H54 (cell line): ENCODE results near the gene FIGNL1.

ENCODE experiments used
- DNase-seq: peaks from one replicate; pipeline ENCODE4 v3.0.0; 2011; ENCODE audit warnings: low spot score, mixed read lengths; ENCODE audit not compliant: insufficient read length
- FAIRE-seq: peaks from 3 replicates; lab custom pipeline; 2011; peaks lifted over from hg19 to GRCh38; lab: Jason Lieb, UNC
- POLR2A ChIP-seq: IDR thresholded peaks from 2 replicates; pipeline ENCODE4 v1.6.1; 2011; ENCODE audit warnings: low read depth, mild to moderate bottlenecking, low read length

FIGNL1 gene

DNA sequence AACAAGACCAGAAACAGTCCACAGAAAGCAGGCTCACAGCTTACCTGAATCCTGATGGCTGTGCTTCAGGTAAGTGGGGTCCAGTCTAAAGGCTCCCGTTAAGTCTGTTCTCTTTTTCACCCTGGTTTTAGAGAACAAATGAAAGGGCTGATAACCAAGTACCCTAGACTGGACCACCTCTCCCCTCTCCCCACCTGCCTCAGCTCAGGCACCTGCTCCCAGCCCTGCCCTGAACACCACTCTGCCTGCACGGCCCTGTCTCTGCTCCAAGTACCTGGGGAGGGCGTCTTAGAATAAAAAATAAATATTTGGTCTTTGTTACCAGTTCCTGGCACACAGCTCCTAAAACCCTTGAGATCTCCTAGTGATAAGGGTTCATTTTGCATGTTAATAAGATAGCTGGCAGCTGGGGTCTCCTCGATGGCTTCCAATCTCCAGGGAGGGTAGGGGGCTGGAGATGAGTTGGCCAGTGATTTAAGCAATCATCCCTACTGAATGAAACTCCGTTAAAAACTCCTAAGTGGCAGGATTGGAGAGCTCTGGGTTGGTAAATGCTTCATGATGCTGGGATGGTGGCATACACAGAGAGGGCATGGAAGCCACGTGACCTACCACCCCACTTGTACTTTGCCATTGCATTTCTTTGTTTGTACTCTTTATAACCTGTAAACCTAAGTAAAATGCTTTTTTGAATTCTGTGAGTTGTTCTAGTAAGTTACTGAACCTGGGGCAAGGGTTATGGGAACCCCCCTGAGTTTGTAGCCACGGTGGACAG is 29.8 kb upstream of the FIGNL1 start:
- no peak for DNase-seq
- no peak for FAIRE-seq

DNA sequence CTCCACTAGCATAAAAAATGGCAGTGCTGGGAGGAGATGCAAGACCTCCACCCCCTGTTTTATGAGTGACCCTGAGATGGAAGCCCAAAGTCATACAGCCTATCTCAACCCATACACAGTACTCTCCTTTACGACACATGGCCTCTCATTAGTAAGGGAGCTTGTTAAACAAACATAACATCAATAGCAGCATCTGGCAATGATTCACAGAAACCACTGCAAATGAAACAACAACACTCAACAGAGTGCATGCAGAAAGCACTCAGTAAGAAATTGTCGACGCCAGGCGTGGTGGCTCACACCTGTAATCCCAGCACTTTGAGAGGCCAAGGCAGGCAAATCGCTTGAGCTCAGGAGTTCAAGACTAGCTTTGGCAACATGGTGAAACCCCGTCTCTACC is 27.5 kb upstream of the FIGNL1 start:
- no peak for TF ChIP-seq POLR2A
- DNase-seq (no peak), FAIRE-seq (no peak)

More for the DNA sequence above, 29.8 kb upstream of the FIGNL1 start:
- TF ChIP-seq POLR2A: no peak

- no peak for FAIRE-seq
- TF ChIP-seq POLR2A: no peak
These were observed 26.9 kb upstream of the FIGNL1 start for GRCh38 chr7:50476953-50477625.

DNA sequence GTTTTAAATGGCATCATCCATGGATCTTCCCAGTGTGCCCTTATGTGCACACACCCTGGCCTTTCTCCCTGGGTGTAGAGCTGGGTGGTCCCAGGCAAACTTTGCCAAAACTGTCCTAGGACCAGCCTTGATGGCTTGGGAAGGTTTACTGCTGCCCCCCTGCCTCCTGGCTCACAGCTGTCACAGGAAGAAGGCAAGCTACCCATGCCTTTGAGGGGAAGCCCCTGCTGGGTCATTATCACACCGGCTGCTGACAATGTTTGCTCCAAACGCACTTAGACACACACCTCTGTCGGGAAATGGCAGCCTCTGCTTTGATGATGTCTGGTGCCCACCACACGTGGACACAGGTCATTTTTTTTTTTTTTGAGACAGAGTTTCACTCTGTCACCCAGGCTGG is 25.2 kb upstream of the FIGNL1 start:
- DNase-seq: no peak
- no peak for TF ChIP-seq POLR2A
- no peak for FAIRE-seq

More at GRCh38 chr7:50476953-50477625, 26.9 kb upstream of the FIGNL1 start:
- DNase-seq: no peak

- no peak for FAIRE-seq
- no peak for TF ChIP-seq POLR2A
- DNase-seq: no peak
These were observed 24.4 kb upstream of the FIGNL1 start for GRCh38 chr7:50474382-50475160.

DNA sequence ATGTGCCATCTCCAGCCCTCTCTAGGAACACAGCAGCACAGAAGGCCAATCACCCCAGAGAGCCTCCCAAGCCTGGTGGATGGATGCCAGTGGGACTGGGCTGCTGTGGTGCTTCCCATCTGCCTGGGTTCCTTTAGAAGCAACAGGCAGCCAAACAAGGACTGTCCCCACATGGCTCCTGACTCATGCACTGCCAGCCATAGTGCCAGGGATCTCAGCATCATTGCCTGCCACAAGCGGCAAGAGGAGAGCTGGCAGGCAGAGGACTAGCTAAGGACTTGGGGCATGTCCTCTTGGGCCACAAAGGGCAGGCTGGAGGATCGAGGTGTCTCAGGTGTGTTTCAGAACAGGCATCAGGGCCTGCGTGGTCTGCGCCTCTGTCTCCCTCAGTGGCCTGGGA is 23.4 kb upstream of the FIGNL1 start:
- no peak for FAIRE-seq
- no peak for DNase-seq
- no peak for TF ChIP-seq POLR2A

- no peak for FAIRE-seq
- DNase-seq: no peak
- TF ChIP-seq POLR2A: no peak
These were observed 22.3 kb upstream of the FIGNL1 start for GRCh38 chr7:50472427-50472826.

GRCh38 chr7:50471970-50472369 is 21.8 kb upstream of the FIGNL1 start:
- DNase-seq (no peak), FAIRE-seq (no peak)
- no peak for TF ChIP-seq POLR2A

DNA sequence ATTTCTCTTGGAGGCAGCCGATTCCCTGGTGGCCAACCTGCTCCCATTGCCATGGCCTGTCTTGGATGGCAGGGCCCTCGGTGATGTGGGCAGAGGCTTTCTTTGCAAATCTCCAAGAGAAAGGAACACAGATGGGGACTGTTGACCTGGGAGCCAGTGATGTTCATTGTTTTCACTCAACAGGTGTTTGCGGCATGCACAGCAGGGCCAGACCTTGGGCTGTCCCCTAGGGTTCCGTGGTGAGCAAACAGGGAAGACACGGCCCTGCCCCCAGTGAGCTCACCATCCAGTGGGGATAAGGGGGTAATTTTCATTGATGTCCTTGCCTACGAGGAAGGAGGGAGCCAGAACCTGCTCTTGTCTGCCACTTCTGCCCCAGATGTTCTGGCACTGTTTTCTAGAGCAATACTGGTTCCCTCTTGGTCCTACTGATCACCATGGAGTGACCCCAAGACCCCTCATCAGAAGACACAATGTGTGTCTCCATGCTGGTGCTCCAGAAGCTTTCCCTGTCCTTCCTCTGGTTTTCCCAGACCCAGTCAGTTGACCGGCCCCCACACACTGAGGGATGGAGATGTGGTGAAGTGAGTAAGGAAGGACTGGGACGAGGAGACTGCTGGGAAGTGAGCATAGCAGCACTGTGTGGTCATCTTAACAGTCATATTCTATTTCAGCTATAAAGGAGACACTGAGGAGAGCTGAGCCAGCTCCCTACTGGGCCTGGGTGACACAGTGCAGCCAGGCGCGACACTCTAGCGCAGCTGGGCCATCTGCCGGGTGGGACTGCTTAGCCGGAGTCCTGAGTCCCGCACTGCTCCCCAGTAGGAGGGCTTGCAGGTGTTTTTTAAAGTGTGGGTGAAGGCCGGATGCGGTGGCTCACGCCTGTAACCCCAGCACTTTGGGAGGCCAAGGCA is 20.4 kb upstream of the FIGNL1 start:
- TF ChIP-seq POLR2A: no peak
- FAIRE-seq (no peak), DNase-seq (no peak)

GRCh38 chr7:50469181-50469580 is 19.0 kb upstream of the FIGNL1 start:
- no peak for DNase-seq
- FAIRE-seq: no peak
- no peak for TF ChIP-seq POLR2A

DNA sequence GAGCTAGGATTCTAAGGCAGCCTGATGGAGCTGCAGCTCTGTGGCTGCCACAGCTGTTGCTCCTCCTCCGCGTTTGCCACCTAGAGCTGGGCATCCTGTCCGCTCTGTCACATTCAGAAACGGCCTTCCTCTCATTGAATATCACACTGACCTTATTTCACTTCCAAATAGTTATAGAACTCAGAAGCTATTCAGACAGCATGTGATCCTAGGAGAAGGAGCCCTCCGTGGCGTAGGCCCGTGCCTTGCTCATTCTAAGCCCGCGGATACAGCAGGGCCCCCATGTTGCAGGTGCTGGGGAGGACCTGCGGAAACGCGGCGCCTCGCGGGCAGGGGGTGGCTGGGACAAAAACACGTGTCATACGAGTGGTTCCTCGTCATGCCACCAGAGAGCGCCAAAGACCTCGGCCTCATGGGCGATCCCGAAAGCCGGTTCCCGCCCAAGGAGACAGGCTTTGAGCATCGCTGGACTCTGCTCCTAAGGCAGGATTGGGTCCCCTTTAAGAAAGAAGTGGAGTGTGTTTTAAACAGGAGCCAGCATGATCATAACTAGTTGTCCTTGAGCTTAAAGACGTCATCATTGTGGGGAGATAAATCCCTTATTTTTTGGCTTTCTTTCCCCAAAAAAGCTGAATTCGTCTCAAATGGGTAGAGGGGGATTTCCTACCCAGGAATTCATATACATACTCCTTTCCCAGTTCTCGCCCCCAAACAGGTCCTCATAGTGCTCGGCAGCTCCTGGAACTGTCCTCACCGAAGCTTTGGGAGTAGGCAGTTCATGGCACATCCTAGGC is 17.9 kb upstream of the FIGNL1 start:
- DNase-seq: peak; percentile 86
- no peak for FAIRE-seq
- TF ChIP-seq POLR2A: no peak

DNA sequence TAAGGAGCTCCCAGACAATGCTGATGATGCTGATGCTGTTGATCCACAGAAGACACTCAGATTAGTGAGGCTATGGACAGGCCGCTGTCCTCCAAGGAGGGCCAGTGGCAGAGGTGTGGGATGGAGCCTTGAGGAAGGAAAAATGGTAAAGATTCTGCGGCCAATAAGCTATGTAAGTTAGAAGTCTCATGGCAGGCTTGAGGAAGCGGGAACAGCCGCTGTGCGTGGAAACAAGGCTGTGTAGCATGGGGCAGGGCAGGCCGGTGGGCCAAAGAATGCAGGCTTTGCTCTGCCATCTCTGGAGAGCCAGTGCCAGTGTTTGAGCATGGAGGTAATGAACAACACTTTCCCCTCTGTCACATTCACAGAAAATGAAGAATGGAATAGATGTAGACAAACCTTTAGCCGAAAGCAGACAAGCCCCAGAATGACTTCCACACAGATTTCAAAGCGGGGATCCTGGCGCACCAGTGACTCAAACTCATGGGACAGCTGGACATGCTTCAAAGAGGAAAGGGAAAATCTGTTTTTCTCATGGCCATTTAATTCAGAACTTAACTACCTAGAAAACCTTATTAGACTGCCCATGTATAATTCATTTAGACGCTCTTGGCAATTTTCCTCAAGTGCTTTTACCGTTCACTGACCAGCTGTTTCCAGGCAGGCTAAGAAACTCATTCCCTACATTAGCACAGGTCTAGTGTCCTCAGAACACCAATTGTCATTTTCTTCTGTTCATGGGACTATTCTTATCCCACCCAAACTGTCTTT is 16.9 kb upstream of the FIGNL1 start:
- no peak for TF ChIP-seq POLR2A
- DNase-seq (no peak), FAIRE-seq (no peak)
